SK-N-SH (cell line): Measurements from ENCODE around the gene GLRX5. TPM values are rescaled to one million over a fixed set of nuclear protein-coding genes. Genes with fewer than 3 reads are reported as not detected.

Experiments used
- CTCF ChIA-PET: fragments of 300-600, 350-600 bp; formaldehyde crosslinking; extraction: SDS; loops from one replicate; lab custom pipeline; 2021; lab: Yijun Ruan, JAX
- POLR2A ChIA-PET: fragments of 350-600 bp; sonication (Branson Sonifier 250); formaldehyde crosslinking; extraction: SDS; loops from one replicate; lab custom pipeline; 2020; ENCODE audit warnings: antibody characterized with exemption, inconsistent platforms; lab: Yijun Ruan, JAX
- DNase-seq: peaks from one replicate; pipeline ENCODE4 v3.0.0; 2012
- H2AFZ ChIP-seq: fragments of 200-600 bp; sonication (generic); 2 replicates; pipeline ENCODE4 v1.8.1; 2016; ENCODE audit warnings: antibody characterized with exemption, mild to moderate bottlenecking, low read depth
- H3F3A ChIP-seq: fragments of 200-600 bp; sonication (generic); replicated peaks from 2 replicates; pipeline ENCODE3; 2016; ENCODE audit warnings: antibody characterized with exemption, mild to moderate bottlenecking; ENCODE audit not compliant: insufficient read depth
- H3K27ac ChIP-seq, 2 experiments: fragments of 200-500 bp in 1 of 2; fragments of 200-600 bp in 1 of 2; sonication (Bioruptor generic) in 1 of 2; sonication (generic), shearing (Covaris generic) in 1 of 2; 2 replicates each; pipeline versions ENCODE4 v1.5.1 to v1.6.1; 2014 to 2016; ENCODE audit warnings: low read depth in 2 of 2, inconsistent platforms in 1 of 2, low read length in 1 of 2, mild to moderate bottlenecking in 1 of 2, mixed read lengths in 1 of 2
- H3K27me3 ChIP-seq: fragments of 200-600 bp; sonication (generic), shearing (Covaris generic); 2 replicates; pipeline ENCODE4 v1.6.1; 2016; ENCODE audit warnings: mixed run types; ENCODE audit not compliant: insufficient read depth
- H3K36me3 ChIP-seq, 2 experiments: fragments of 200-500 bp in 1 of 2; fragments of 200-600 bp in 1 of 2; sonication (Bioruptor generic) in 1 of 2; sonication (generic) in 1 of 2; replicated peaks in 1 of 2; 2 replicates each; pipeline versions ENCODE3 to v1.5.1; 2014 to 2016; ENCODE audit warnings: low read length in 1 of 2, mild to moderate bottlenecking in 1 of 2; ENCODE audit not compliant: insufficient read depth in 2 of 2, control insufficient read depth in 1 of 2
- H3K4me1 ChIP-seq, 2 experiments: fragments of 200-500 bp in 1 of 2; fragments of 200-600 bp in 1 of 2; sonication (Bioruptor generic) in 1 of 2; sonication (generic), shearing (Covaris generic) in 1 of 2; 2 replicates each; pipeline versions ENCODE4 v1.5.1 to v1.6.1; 2014 to 2016; ENCODE audit warnings: low read depth in 1 of 2, low read length in 1 of 2, mixed run types in 1 of 2; ENCODE audit not compliant: insufficient read depth in 2 of 2, control insufficient read depth in 1 of 2
- H3K4me2 ChIP-seq: fragments of 200-600 bp; sonication (generic), shearing (Covaris generic); 2 replicates; pipeline ENCODE4 v1.6.1; 2017; ENCODE audit warnings: mixed run types
- H3K4me3 ChIP-seq, 2 experiments: fragments of 200-500 bp in 1 of 2; fragments of 200-600 bp in 1 of 2; sonication (Bioruptor generic) in 1 of 2; sonication (generic), shearing (Covaris generic) in 1 of 2; 2 replicates each; pipeline versions ENCODE4 v1.5.1 to v1.8.1; 2014 to 2016; ENCODE audit warnings: low read depth in 2 of 2, inconsistent platforms in 1 of 2, low read length in 1 of 2, mild to moderate bottlenecking in 1 of 2, mixed read lengths in 1 of 2, moderate library complexity in 1 of 2
- H3K79me2 ChIP-seq: fragments of 200-600 bp; sonication (generic); 2 replicates; pipeline ENCODE4 v1.8.1; 2017; ENCODE audit warnings: mild to moderate bottlenecking; ENCODE audit not compliant: insufficient read depth
- H3K9ac ChIP-seq: fragments of 200-600 bp; sonication (generic); 2 replicates; pipeline ENCODE4 v1.6.1; 2017; ENCODE audit warnings: mixed run types
- H3K9me2 ChIP-seq: fragments of 200-600 bp; sonication (generic); 2 replicates; pipeline ENCODE4 v1.6.1; 2017; ENCODE audit warnings: mixed run types
- H3K9me3 ChIP-seq: fragments of 200-600 bp; sonication (generic); 2 replicates; pipeline ENCODE4 v1.6.1; 2017; ENCODE audit warnings: mixed run types, mild to moderate bottlenecking, moderate library complexity
- H4K20me1 ChIP-seq: fragments of 200-600 bp; sonication (generic); 2 replicates; pipeline ENCODE4 v1.6.1; 2017; ENCODE audit warnings: mild to moderate bottlenecking, mixed run types; ENCODE audit not compliant: insufficient read depth
- CHD2 ChIP-seq: fragments of 150-350 bp; IDR thresholded peaks from 2 replicates; pipeline ENCODE4 v1.6.1; 2018; ENCODE audit warnings: low read length; ENCODE audit not compliant: partially characterized antibody
- ELF1 ChIP-seq: IDR thresholded peaks from 2 replicates; pipeline ENCODE4 v1.4.0; 2012
- EZH2phosphoT487 ChIP-seq: fragments of 200-600 bp; sonication (generic); IDR thresholded peaks from 2 replicates; pipeline ENCODE4 v1.6.1; 2017; ENCODE audit warnings: low read depth, mixed run types, mild to moderate bottlenecking, antibody characterized with exemption, moderate library complexity, borderline replicate concordance
- FOSL2 ChIP-seq: IDR thresholded peaks from 2 replicates; pipeline ENCODE4 v1.4.0; 2012; ENCODE audit warnings: low read depth, mild to moderate bottlenecking, moderate library complexity, borderline replicate concordance
- GABPA ChIP-seq: IDR thresholded peaks from 2 replicates; pipeline ENCODE4 v1.4.0; 2012; ENCODE audit warnings: low read depth, mild to moderate bottlenecking
- GATA2 ChIP-seq: sonication (generic); formaldehyde crosslinking; IDR thresholded peaks from 2 replicates; pipeline ENCODE4 v1.5.0; 2020; ENCODE audit warnings: mild to moderate bottlenecking, missing genetic modification reagents
- JUND ChIP-seq: IDR thresholded peaks from 2 replicates; pipeline ENCODE4 v1.4.0; 2012
- MXI1 ChIP-seq: IDR thresholded peaks from 2 replicates; pipeline ENCODE4 v1.6.1; 2012; ENCODE audit warnings: mild to moderate bottlenecking, low read depth, low read length, improper control_type of control experiment
- NFIC ChIP-seq: IDR thresholded peaks from 2 replicates; pipeline ENCODE4 v1.4.0; 2012; ENCODE audit warnings: borderline replicate concordance
- RCOR1 ChIP-seq: fragments of 150-350 bp; IDR thresholded peaks from 2 replicates; pipeline ENCODE4 v1.6.1; 2017; ENCODE audit warnings: antibody characterized with exemption, low read length
- RXRA ChIP-seq: IDR thresholded peaks from 2 replicates; pipeline ENCODE4 v1.4.0; 2012; ENCODE audit warnings: low read depth, mild to moderate bottlenecking, borderline replicate concordance
- SIN3A ChIP-seq: IDR thresholded peaks from 2 replicates; pipeline ENCODE4 v1.6.1; 2012; ENCODE audit warnings: low read depth, mild to moderate bottlenecking, low read length, moderate library complexity, borderline replicate concordance
- TAF1 ChIP-seq: IDR thresholded peaks from 2 replicates; pipeline ENCODE4 v1.6.1; 2012; ENCODE audit warnings: low read depth, mild to moderate bottlenecking, low read length, moderate library complexity, borderline replicate concordance
- TCF12 ChIP-seq: IDR thresholded peaks from 2 replicates; pipeline ENCODE4 v1.4.0; 2012
- WGBS: methylation state at CpG from one replicate; pipeline ENCODE4 v1.1.6; 2017; ENCODE audit warnings: low lambda C conversion rate; 5-methylcytosine and 5-hydroxymethylcytosine counted together
- polyA plus RNA-seq, 3 experiments: library from polyadenylated mRNA; depleted of rRNA; stranded (reverse); fragments of >200 nt; gene quantifications; 2 replicates each; pipeline ENCODE4 v1.2.3, GENCODE V29; 2012
- TF ChIP-seq, protein P1 (sequence below): IDR thresholded peaks from 2 replicates; pipeline ENCODE4 v1.4.0; 2012; ENCODE audit warnings: low read depth

The GLRX5 gene
- polyA plus RNA-seq, 1 of the 3 experiments (the other 2 are of a cell fraction), result 29.1 TPM

DNA sequence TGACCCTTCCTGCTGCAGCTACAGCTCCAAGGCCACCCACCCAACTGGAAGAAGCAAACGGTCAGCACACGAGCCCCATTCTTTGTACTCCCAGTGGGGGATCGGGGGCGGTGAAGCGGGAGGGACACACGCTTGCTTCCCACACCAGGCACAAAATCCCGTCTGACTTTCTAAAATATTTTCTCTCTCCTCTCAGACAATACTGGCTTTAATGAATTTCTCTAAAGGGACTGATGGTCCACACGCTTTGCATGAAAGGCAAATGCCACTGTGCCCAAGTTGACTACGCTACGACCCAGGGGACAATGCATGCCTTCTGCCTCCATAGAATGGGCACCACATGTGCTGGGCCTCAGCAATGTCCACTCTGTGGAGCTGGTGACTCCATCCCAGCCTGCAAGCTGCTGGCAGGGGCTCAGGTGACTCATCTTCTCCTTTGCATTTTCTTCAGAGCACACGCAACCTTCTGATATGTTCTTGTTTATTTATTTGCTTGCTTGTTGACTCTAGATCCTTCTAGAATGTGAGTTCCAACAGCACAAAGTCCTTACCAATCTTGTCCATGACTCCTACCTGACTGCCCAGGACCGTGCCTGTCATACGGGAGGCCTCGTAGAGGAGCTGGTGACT, 34.0 kb upstream of the GLRX5 start:
- Histone ChIP-seq H3K79me2 (peaks cover 4% of the 10 kb centered on the region; the same call in 1 of the 2 replicates), H3K4me2 (no peak overlapping the region), H3K27ac (peak overlapping the region in 1 of 2 experiments; percentile 45; a peak in 1 of 4 replicates), H3K9me3 (no peaks in the 10 kb centered on the region), H2AFZ (no peak overlapping the region), H3K27me3 (no peaks in the 10 kb centered on the region), H3F3A (peaks cover 16% of the 10 kb centered on the region), H3K36me3 (no peaks in the 10 kb centered on the region), H3K4me3 (no peak overlapping the region), H3K9me2 (no peaks in the 10 kb centered on the region), H3K9ac (no peak overlapping the region), H4K20me1 (no peaks in the 10 kb centered on the region), H3K4me1 (peaks cover 27 to 40% of the 10 kb centered on the region in 2 experiments; a peak in 3 of 4 replicates)
- WGBS, result 79% methylated on average over 12 of the region's 14 CpGs
- no peak for DNase-seq
- ChIA-PET POLR2A (no interaction called here), CTCF (interaction anchor here (1.0 kb wide), 1 partner anchor 26 kb away, joined by 3 read pairs; no protein-coding TSS in a partner anchor)
- TF ChIP-seq JUND, result peak; percentile 77
- TF ChIP-seq RXRA, result no peak
- TF ChIP-seq NFIC, result peak; percentile 72; the same call in 1 of the 2 replicates
- TF ChIP-seq, protein P1, sequence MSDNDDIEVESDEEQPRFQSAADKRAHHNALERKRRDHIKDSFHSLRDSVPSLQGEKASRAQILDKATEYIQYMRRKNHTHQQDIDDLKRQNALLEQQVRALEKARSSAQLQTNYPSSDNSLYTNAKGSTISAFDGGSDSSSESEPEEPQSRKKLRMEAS, result peak; percentile 79
- TF ChIP-seq SIN3A, result no peak
- TF ChIP-seq EZH2phosphoT487, result no peak
- peak; percentile 70 for TF ChIP-seq TCF12
- peak; percentile 85 for TF ChIP-seq FOSL2
- no peak for TF ChIP-seq MXI1
- no peak for TF ChIP-seq GABPA
- no peak for TF ChIP-seq CHD2

DNA sequence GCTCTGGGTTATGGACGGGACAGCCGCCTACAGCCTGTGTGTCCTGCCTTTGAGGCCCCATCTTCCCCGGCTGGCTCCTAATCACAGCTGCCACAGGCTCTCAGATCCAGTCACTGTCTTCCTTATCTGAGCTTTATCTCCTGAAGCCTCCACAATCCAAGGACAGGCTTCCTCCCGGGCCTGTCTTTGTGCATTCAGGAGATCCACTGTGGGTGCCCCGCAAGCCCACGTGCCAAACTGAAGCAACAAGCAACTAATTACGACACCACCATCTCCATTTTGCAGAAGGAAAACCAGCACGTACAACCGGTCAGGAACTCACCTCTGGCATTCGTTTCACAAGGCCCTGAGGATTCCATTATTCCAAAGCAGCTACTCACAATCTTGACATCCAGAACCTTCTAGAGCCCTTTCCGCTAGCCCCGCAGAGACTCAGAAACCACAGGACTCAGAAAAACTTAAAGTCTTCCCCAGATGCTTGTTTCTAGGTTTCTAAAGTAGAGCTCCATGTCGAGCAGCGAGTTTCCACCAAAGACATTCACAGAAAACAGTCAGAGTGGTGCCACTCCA, 32.4 kb upstream of the GLRX5 start:
- POLR2A ChIA-PET, result no interaction called here
- no peaks in the 10 kb centered on the region for H4K20me1 ChIP-seq
- H3K27me3 ChIP-seq, result no peaks in the 10 kb centered on the region
- H3K36me3 ChIP-seq, result no peaks in the 10 kb centered on the region
- no peak overlapping the region for H3K9ac ChIP-seq
- H3K4me2 ChIP-seq, result no peak overlapping the region
- peaks cover 7% of the 10 kb centered on the region for H3F3A ChIP-seq
- no peak overlapping the region for H2AFZ ChIP-seq
- H3K4me3 ChIP-seq, result no peak overlapping the region
- no peaks in the 10 kb centered on the region for H3K9me2 ChIP-seq
- H3K79me2 ChIP-seq, result peaks cover 4% of the 10 kb centered on the region; the same call in 1 of the 2 replicates
- H3K27ac ChIP-seq, result no peak overlapping the region; a peak in 1 of 4 replicates
- no peak for TF ChIP-seq TCF12
- no peak for TF ChIP-seq ELF1
- TF ChIP-seq GATA2 (CRISPR knock-in tag), result no peak; the same call in 1 of the 2 replicates
- no peak for TF ChIP-seq GABPA
- TF ChIP-seq JUND, result no peak
- TF ChIP-seq RCOR1, result no peak
- TF ChIP-seq MXI1, result no peak
- TF ChIP-seq, protein P1, result no peak
- TF ChIP-seq TAF1, result no peak
- no peak for TF ChIP-seq RXRA
- H3K4me1 ChIP-seq, result peaks cover 17 to 39% of the 10 kb centered on the region in 2 experiments
- CTCF ChIA-PET, result interaction anchor here (0.7 to 1.7 kb wide), 3 partner anchors 13 to 60 kb away, joined by 3 to 6 read pairs (median 3); partner anchors contain the start of gene SYNE3
- DNase-seq, result no peak
- H3K9me3 ChIP-seq, result no peaks in the 10 kb centered on the region
- 93% methylated on average over 14 of the region's 14 CpGs for WGBS
